Activated naive CD8-positive, alpha-beta T cell treated with anti-CD3 and anti-CD28 coated beads, Interleukin-2, amount 50 U/mL, for 16 hours (primary cell): ENCODE data around the gene ANKRD30BL.
"Not testable (repeated sequence)": the region's sequence is repeated elsewhere in the genome, so short reads cannot be mapped to it uniquely, and the experiment has no call there.

Source experiments
- DNase-seq: peaks from one replicate; pipeline ENCODE4 v3.0.0-alpha.2; 2020; ENCODE audit warnings: low read depth, low spot score

The ANKRD30BL gene

GRCh38 chr2:132161161-132162124 is at the start of gene ANKRD30BL:
Gene ANKRD30BL, minus strand, starts transcription at chr2:132161952. Its CDS starts 247 bp downstream, at chr2:132161705.
- not testable (repeated sequence) for DNase-seq

GRCh38 chr2:132202866-132203265 is 41.1 kb upstream of the ANKRD30BL start:
- not testable (repeated sequence) for DNase-seq

- not testable (repeated sequence) for DNase-seq
Observed at GRCh38 chr2:132192854-132193253, 31.1 kb upstream of the ANKRD30BL start.

- not testable (repeated sequence) for DNase-seq
Observed at GRCh38 chr2:132167100-132167499, 5.3 kb upstream of the ANKRD30BL start.

GRCh38 chr2:132162125-132162660 is 441 bp upstream of the ANKRD30BL start:
- DNase-seq = not testable (repeated sequence)

GRCh38 chr2:132146774-132147173 is 15.0 kb downstream of the ANKRD30BL start:
- not testable (repeated sequence) for DNase-seq
